GM10248 (cell line): ENCODE results near the gene VAV2.
"Not testable (repeated sequence)": the region's sequence is repeated elsewhere in the genome, so short reads cannot be mapped to it uniquely, and the experiment has no call there.

ENCODE experiments used
- CTCF ChIA-PET: fragments of 300-600 bp; sonication (Branson Sonifier 250); formaldehyde crosslinking; extraction: SDS; loops from one replicate; lab custom pipeline; 2021; ENCODE audit warnings: antibody characterized with exemption; lab: Yijun Ruan, JAX
- POLR2A ChIA-PET: fragments of 350-650 bp; sonication (Branson Sonifier 250); formaldehyde crosslinking; extraction: SDS; loops from one replicate; lab custom pipeline; 2020; ENCODE audit warnings: antibody characterized with exemption; lab: Yijun Ruan, JAX
- DNase-seq: peaks from one replicate; pipeline ENCODE4 v3.0.0; 2012; ENCODE audit errors: extremely low spot score
- CTCF ChIP-seq: IDR thresholded peaks from 2 replicates; pipeline ENCODE4 v1.5.1; 2012; ENCODE audit warnings: mild to moderate bottlenecking, low read depth; ENCODE audit errors: extremely low read depth, missing control alignments, control extremely low read depth

The VAV2 gene

DNA sequence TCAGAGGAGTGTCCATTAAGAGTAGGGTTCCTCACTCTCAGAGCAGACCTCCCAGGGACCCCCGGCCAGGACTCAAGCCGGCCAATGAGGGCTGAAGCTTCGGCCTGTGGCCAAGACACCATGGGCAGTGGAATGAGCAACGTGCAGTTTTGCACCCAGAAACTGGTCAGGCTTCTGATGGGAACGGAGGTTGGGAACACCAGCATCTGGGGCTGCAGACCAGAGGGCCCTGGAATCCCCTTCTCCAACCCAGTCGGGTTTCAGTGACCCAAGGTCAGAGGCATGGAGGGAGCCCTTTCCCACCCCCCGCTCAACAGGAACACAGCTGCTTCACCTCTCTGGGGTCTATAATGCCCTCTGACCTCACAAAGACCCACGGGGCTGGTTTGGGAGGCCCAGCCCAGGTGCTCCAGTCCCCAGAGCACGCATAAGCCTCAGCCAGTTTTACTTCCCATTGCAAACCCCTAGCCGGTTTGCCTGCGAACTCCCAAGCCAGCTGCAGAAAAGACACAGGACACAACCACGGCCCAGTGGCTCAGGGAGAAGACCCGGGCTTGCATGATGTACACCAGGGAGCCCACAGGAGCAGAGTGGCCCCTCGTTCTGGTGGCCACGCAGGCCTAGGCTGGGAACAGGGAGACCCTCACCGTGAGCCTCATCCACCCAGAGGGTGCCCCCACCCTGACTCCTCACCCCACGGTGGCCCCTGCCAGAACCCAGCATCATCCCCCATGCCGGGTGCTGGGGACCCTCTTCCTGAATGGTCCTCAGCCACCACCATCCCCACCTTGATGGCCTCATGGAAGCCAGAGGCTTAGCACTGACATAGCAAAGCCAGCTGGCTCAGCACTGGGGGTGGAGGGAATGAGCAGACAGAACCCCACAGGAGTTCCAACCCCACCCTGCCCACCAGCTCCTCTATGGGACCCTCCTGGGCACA lies 30.6 kb downstream of the VAV2 start:
- ChIA-PET POLR2A (interaction anchor here (0.5 to 0.6 kb wide), 3 partner anchors 20 to 64 kb away, joined by 4 to 7 read pairs (median 6); partner anchors contain the start of gene BRD3OS), CTCF (interaction anchor here (0.9 to 4.3 kb wide), 8 partner anchors 10 to 179 kb away, joined by 3 to 22 read pairs (median 3); no protein-coding TSS in a partner anchor)
- no peak for TF ChIP-seq CTCF
- no peak for DNase-seq

- ChIA-PET POLR2A (no interaction called here), CTCF (interaction anchor here (1.4 to 4.3 kb wide), 2 partner anchors 11 to 36 kb away, joined by 3 to 22 read pairs; no protein-coding TSS in a partner anchor)
- TF ChIP-seq CTCF = no peak
- DNase-seq = no peak
Observed at GRCh38 chr9:133960568-133961129, 31.5 kb downstream of the VAV2 start.

GRCh38 chr9:133959966-133960567 lies 32.1 kb downstream of the VAV2 start:
- CTCF ChIA-PET = interaction anchor here (1.0 to 4.3 kb wide), 4 partner anchors 9 to 15 kb away, joined by 3 to 22 read pairs (median 5); no protein-coding TSS in a partner anchor
- no peak for DNase-seq
- no peak for TF ChIP-seq CTCF
- POLR2A ChIA-PET = no interaction called here

DNA sequence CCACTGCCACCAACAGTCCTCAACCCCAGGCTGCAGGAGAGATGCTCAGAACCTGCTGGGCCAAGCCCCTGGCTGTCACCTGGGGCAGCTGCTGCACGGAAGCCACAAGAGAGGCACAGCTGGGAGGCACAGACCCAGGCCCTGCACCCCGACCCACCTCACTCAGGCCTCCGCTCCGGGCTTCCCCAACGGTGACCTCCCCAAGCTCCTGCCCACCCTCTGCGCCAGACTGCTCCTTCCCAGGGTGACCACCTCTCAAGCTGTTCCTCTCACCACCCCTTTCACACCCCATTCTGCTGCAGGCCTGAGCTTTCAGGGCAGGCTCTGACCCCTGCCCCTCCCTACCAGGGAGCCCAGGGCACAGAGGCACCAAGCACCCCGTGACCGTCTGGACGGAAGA lies 33.0 kb downstream of the VAV2 start:
- CTCF ChIA-PET = interaction anchor here (1.0 to 4.3 kb wide), 5 partner anchors 10 to 36 kb away, joined by 3 to 22 read pairs (median 6); no protein-coding TSS in a partner anchor
- DNase-seq = no peak
- TF ChIP-seq CTCF = no peak
- POLR2A ChIA-PET = no interaction called here

DNA sequence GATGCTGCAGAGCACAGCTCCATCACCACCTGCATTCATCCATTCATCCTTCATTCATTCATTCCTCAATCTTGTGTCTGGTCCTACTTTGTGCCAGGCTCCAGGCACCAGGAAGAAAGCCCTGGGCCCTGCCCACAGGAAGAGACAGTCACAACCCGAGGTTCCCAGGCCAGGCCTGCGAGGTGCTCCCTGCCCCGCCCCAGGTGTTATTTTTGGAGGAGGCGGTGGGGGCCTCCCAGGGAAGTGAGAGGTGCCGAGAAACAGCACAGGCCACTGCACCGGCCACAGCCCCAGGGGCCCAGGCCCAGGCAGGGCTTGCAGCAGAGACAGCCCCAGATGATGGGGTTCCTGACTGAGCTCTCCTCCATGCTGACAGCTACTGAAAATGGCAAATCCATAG lies 33.4 kb downstream of the VAV2 start:
- ChIA-PET CTCF (interaction anchor here (1.0 to 4.3 kb wide), 5 partner anchors 10 to 36 kb away, joined by 3 to 22 read pairs (median 6); no protein-coding TSS in a partner anchor), POLR2A (no interaction called here)
- TF ChIP-seq CTCF = no peak
- DNase-seq = peak; percentile 73

- POLR2A ChIA-PET, DNase-seq: not testable (repeated sequence)
- CTCF ChIA-PET = interaction anchor here (3.7 to 4.3 kb wide), 2 partner anchors 9 to 37 kb away, joined by 23 to 30 read pairs; no protein-coding TSS in a partner anchor
Observed at GRCh38 chr9:133957772-133958171, 34.4 kb downstream of the VAV2 start.
